ENCODE data around the gene MICALL1. TPM values are rescaled to one million over a fixed set of nuclear protein-coding genes. Genes with fewer than 3 reads are reported as not detected.

MICALL1 gene
- total and polyA plus RNA-seq, 2 of the 13 experiments (the other 11 are each of a cell fraction or from before 2014, with no cell fraction given): 7.6 to 10.6 TPM

DNA sequence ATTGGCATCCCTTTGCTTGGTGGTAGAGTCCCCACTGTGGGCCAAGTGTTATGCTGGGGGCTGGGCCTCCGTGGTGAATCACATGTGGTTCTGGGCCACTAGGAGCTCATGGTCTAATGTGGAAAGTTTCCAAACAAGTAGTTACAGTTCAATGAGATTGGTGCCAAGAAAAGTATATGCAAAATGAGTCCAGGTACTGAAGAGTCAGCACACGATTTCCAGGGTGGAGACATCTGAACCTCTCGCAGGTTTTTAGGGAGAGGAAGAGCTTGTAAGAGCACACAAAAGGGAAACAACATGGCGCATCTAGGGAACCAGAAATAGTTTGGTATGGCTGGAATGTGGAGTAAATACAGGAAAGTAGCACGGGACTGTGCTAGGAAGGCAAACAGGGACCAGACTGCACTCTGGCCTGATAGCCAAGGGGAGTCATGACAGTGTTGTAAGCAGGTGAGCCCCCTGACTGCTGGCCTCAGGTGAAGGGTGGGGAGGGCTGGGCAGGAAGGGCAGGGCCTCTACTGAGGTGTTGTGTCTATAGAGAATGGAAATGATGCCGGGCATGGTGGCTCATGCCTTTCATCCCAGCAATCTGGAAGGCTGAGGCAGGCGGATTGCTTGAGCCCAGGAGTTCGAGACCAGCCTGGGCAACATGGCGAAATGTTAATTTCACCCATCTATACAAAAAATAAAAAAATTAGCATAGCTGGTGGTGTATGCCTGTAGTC lies 60.0 kb downstream of the MICALL1 start (continued):
- TF ChIP-seq, protein P1, sequence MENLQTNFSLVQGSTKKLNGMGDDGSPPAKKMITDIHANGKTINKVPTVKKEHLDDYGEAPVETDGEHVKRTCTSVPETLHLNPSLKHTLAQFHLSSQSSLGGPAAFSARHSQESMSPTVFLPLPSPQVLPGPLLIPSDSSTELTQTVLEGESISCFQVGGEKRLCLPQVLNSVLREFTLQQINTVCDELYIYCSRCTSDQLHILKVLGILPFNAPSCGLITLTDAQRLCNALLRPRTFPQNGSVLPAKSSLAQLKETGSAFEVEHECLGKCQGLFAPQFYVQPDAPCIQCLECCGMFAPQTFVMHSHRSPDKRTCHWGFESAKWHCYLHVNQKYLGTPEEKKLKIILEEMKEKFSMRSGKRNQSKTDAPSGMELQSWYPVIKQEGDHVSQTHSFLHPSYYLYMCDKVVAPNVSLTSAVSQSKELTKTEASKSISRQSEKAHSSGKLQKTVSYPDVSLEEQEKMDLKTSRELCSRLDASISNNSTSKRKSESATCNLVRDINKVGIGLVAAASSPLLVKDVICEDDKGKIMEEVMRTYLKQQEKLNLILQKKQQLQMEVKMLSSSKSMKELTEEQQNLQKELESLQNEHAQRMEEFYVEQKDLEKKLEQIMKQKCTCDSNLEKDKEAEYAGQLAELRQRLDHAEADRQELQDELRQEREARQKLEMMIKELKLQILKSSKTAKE (CRISPR knock-in tag; IDR thresholded peaks at IDR 0.05; ENCODE audit: borderline replicate concordance): no peak; the same call in 1 of the 2 replicates
- TF ChIP-seq LCORL (IDR thresholded peaks at IDR 0.05) (no peak), LCORL (CRISPR knock-in tag; IDR thresholded peaks at IDR 0.05) (0 out of 2 replicates have a peak, but pooled peaks have one; percentile 58), ERF (CRISPR knock-in tag; IDR thresholded peaks at IDR 0.05) (no peak)

DNA sequence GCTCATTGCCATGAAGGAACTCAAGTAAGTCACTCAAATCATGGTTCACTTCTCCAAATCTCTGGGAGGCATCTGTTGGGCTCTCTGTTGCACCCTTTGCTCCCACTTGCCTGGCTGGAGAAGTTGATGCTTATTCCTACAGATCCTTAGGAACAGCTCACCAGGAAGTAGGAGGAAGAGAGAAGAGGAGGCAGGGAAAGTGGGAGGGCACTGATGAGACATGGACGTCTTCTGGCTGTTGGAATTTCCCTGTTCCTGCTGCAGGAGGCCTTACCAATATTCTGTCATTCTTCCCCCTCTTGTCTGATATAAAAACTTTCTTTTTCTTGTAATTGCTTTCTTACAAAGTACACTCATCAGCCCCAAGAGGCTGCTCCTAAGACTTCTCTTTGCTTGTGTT lies 61.0 kb downstream of the MICALL1 start:
- Histone ChIP-seq H3K36me3 (replicated peaks in 1 of 2; ENCODE audit: control insufficient read depth in 1 of 2, insufficient read depth in 2 of 2, low read length in 2 of 2) (peaks cover 14 to 31% of the 10 kb centered on the region in 2 experiments), H2AFZ (ENCODE audit: low read length) (no peak overlapping the region), H4K20me1 (ENCODE audit: insufficient read depth, low read length) (no peaks in the 10 kb centered on the region), H3K4me1 (ENCODE audit: insufficient read depth, low read length) (peaks cover 71% of the 10 kb centered on the region), H3K79me2 (ENCODE audit: insufficient read depth, low read length) (peaks cover 2% of the 10 kb centered on the region), H3K9me3 (ENCODE audit: low read length) (no peaks in the 10 kb centered on the region), H3K27me3 (ENCODE audit: control insufficient read depth in 1 of 2, insufficient read depth in 2 of 2, low read length in 2 of 2) (no peaks in the 10 kb centered on the region), H3K27ac (ENCODE audit: extremely low read length, insufficient read depth, low read length) (peak overlapping the region; percentile 70), H3K4me3 (replicated peaks in 1 of 3; ENCODE audit: insufficient read depth in 1 of 3, low read depth in 2 of 3, low read length in 3 of 3) (no peak overlapping the region), H3K9ac (ENCODE audit: insufficient read depth, low read depth, low read length) (no peak overlapping the region), H3K4me2 (ENCODE audit: low read depth, low read length) (no peak overlapping the region)
- ATAC-seq: no peak
- intact Hi-C loops (cut with micrococcal nuclease; ENCODE audit: unreplicated experiment) (loop anchor here (5.0 kb wide), 1 partner anchor 35 kb away; no protein-coding TSS in a partner anchor), in situ Hi-C loops (cut with HindIII; ENCODE audit: extremely low pct_ligation_motif_present, low pct_unique_long_range_greater_than_20kb) (no loop called here)
- ChIA-PET POLR2A (no interaction called here), CTCF (ENCODE audit: low intra/inter-chr PET ratio, low total read pairs) (no interaction called here)
- WGBS (ENCODE audit: low lambda C conversion rate): 92% methylated on average over 1 of the region's 1 CpG
- TF ChIP-seq, protein P2, sequence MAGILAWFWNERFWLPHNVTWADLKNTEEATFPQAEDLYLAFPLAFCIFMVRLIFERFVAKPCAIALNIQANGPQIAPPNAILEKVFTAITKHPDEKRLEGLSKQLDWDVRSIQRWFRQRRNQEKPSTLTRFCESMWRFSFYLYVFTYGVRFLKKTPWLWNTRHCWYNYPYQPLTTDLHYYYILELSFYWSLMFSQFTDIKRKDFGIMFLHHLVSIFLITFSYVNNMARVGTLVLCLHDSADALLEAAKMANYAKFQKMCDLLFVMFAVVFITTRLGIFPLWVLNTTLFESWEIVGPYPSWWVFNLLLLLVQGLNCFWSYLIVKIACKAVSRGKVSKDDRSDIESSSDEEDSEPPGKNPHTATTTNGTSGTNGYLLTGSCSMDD (CRISPR knock-in tag; IDR thresholded peaks at IDR 0.05): no peak
- TF ChIP-seq, protein P3, sequence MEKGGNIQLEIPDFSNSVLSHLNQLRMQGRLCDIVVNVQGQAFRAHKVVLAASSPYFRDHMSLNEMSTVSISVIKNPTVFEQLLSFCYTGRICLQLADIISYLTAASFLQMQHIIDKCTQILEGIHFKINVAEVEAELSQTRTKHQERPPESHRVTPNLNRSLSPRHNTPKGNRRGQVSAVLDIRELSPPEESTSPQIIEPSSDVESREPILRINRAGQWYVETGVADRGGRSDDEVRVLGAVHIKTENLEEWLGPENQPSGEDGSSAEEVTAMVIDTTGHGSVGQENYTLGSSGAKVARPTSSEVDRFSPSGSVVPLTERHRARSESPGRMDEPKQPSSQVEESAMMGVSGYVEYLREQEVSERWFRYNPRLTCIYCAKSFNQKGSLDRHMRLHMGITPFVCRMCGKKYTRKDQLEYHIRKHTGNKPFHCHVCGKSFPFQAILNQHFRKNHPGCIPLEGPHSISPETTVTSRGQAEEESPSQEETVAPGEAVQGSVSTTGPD (CRISPR knock-in tag; IDR thresholded peaks at IDR 0.05): no peak
- TF ChIP-seq NFATC3 (CRISPR knock-in tag; IDR thresholded peaks at IDR 0.05) (no peak), ZNF790 (CRISPR knock-in tag; IDR thresholded peaks at IDR 0.05; ENCODE audit: borderline replicate concordance) (no peak)
- DNase-seq (ENCODE audit: low spot score): no peak
- no TSS peak for BruUV-seq (replicated peaks)
- no peak for FAIRE-seq
